ENCODE measurements around the gene ATP2A3. TPM values are rescaled to one million over a fixed set of nuclear protein-coding genes. Genes with fewer than 3 reads are reported as not detected.

Gene ATP2A3
- polyA plus RNA-seq, 1 donor from 2014 or later, result not detected

- H3K9me3 ChIP-seq (ENCODE audit: low read length), result no peaks in the 10 kb centered on the region
- no peak overlapping the region for H3K27ac ChIP-seq (ENCODE audit: low read length)
- no peak overlapping the region for H3K9ac ChIP-seq (ENCODE audit: low read length)
- H3K36me3 ChIP-seq (ENCODE audit: insufficient read depth, low read length), result no peaks in the 10 kb centered on the region
- H3K4me2 ChIP-seq (ENCODE audit: low read length), result no peak overlapping the region
- H4K20me1 ChIP-seq (ENCODE audit: insufficient read depth), result no peaks in the 10 kb centered on the region
- H2AFZ ChIP-seq (ENCODE audit: low read depth, low read length), result no peak overlapping the region
- no peaks in the 10 kb centered on the region for H3F3A ChIP-seq (ENCODE audit: insufficient read depth, low read length, poor library complexity, severe bottlenecking)
- H3K4me3 ChIP-seq (ENCODE audit: low read length), result no peak overlapping the region
- no peaks in the 10 kb centered on the region for H3K79me2 ChIP-seq (replicated peaks; ENCODE audit: insufficient read depth, low read length)
- no peaks in the 10 kb centered on the region for H3K9me2 ChIP-seq (ENCODE audit: insufficient read depth, low read length)
- no peaks in the 10 kb centered on the region for H3K27me3 ChIP-seq (ENCODE audit: insufficient read depth, low read depth, low read length)
- TF ChIP-seq REST (IDR thresholded peaks at IDR 0.05; ENCODE audit: borderline replicate concordance) (no peak), CTCF (IDR thresholded peaks at IDR 0.05; ENCODE audit: poor library complexity, severe bottlenecking) (no peak), RAD21 (conservative IDR thresholded peaks at IDR 0.05) (no peak), EP300 (conservative IDR thresholded peaks at IDR 0.05; ENCODE audit: poor library complexity, severe bottlenecking) (no peak), SMC3 (conservative IDR thresholded peaks at IDR 0.05; ENCODE audit: poor library complexity) (no peak), POLR2AphosphoS5 (IDR thresholded peaks at IDR 0.05) (no peak), TAF1 (IDR thresholded peaks at IDR 0.05; ENCODE audit: low read depth) (no peak), EZH2 (IDR thresholded peaks at IDR 0.05; ENCODE audit: borderline replicate concordance, insufficient read depth, low read length, poor library complexity, severe bottlenecking) (no peak), MXI1 (conservative IDR thresholded peaks at IDR 0.05; ENCODE audit: poor library complexity, severe bottlenecking) (no peak)
Observed at GRCh38 chr17:3900646-3901045, 63.6 kb downstream of the ATP2A3 start.

- Histone ChIP-seq H3K4me3 (ENCODE audit: low read length) (no peak overlapping the region), H3K4me2 (ENCODE audit: low read length) (no peak overlapping the region), H4K20me1 (ENCODE audit: insufficient read depth) (no peaks in the 10 kb centered on the region), H3F3A (ENCODE audit: insufficient read depth, low read length, poor library complexity, severe bottlenecking) (no peaks in the 10 kb centered on the region), H3K79me2 (replicated peaks; ENCODE audit: insufficient read depth, low read length) (no peaks in the 10 kb centered on the region), H2AFZ (ENCODE audit: low read depth, low read length) (no peak overlapping the region), H3K36me3 (ENCODE audit: insufficient read depth, low read length) (no peaks in the 10 kb centered on the region), H3K9me3 (ENCODE audit: low read length) (no peaks in the 10 kb centered on the region), H3K27ac (ENCODE audit: low read length) (no peak overlapping the region), H3K9ac (ENCODE audit: low read length) (no peak overlapping the region), H3K27me3 (ENCODE audit: insufficient read depth, low read depth, low read length) (no peaks in the 10 kb centered on the region), H3K9me2 (ENCODE audit: insufficient read depth, low read length) (no peaks in the 10 kb centered on the region)
- no peak for TF ChIP-seq CTCF (IDR thresholded peaks at IDR 0.05; ENCODE audit: poor library complexity, severe bottlenecking)
- TF ChIP-seq SMC3 (conservative IDR thresholded peaks at IDR 0.05; ENCODE audit: poor library complexity), result no peak
- no peak for TF ChIP-seq MXI1 (conservative IDR thresholded peaks at IDR 0.05; ENCODE audit: poor library complexity, severe bottlenecking)
- TF ChIP-seq EZH2 (IDR thresholded peaks at IDR 0.05; ENCODE audit: borderline replicate concordance, insufficient read depth, low read length, poor library complexity, severe bottlenecking), result no peak
- no peak for TF ChIP-seq EP300 (conservative IDR thresholded peaks at IDR 0.05; ENCODE audit: poor library complexity, severe bottlenecking)
- TF ChIP-seq TAF1 (IDR thresholded peaks at IDR 0.05; ENCODE audit: low read depth), result no peak
- no peak for TF ChIP-seq RAD21 (conservative IDR thresholded peaks at IDR 0.05)
- no peak for TF ChIP-seq POLR2AphosphoS5 (IDR thresholded peaks at IDR 0.05)
- no peak for TF ChIP-seq REST (IDR thresholded peaks at IDR 0.05; ENCODE audit: borderline replicate concordance)
Observed at GRCh38 chr17:3897731-3898130, 66.5 kb downstream of the ATP2A3 start.

All from neural cell (in vitro differentiated cells).